Measurements from ENCODE around the gene ZC3H18.
A peak's percentile ranks its signal among the peaks of the same experiment; 100 is the strongest.

ZC3H18 gene

DNA sequence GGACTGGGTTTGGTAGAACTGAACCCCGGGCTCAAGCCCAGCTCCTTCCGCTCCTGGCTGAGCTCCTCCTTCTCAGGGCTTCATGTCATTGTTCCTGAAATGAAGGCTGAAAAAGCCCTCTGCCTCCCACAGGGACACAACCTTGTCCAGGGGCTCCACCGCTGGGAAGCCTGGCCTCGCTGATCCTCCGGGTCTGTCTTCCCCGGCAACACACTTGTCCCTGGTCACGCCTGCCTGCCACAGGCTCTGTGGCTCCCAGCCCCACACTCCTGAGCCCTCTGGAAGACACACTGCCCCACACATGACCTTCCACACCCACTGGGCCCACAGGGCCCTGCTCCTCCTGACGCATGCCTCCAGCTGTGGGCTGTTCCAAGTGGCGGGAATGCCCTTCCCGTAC is 18.0 kb upstream of the ZC3H18 start:
- no peak for DNase-seq

DNA sequence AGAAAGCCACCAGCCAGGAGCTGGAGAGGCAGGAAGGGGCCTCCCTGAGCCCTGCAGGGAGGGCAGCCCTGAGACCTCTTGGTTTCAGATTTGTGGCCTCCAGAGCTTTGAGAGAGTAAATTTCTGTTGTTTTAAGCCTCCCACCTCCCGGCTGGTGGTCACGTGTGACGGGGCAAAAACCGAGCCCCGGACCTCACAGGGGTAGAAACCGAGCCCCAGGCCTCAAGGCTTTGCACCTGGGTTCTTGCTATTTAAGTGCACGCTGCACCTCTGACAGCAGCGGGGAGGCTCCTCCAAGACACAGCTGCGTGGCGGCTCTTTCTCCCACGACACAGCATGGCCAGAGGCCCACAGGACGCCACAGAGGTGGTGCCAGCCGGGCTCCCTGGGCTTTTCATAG is 17.4 kb upstream of the ZC3H18 start:
- peak; percentile 20 for DNase-seq

DNA sequence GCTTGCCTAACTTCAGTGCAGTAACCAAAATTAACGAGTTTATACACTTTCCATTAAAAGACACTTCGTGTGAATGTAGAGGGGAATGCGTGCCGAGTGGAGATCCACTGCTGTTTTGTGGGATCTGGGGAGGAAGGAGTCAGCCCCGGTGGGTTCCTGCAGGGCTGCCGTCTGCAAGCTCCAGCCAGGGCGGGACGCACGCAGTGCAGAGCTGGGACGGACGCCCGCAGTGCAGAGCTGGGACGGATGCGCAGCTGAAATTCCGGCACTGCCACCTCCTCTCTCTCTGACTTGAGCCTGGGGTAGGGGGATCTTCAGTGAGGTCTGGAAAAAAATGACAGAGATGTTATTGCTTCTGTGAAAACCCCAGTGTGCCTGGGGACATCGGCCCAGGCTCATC is 16.5 kb upstream of the ZC3H18 start:
- DNase-seq, result peak; percentile 24

DNA sequence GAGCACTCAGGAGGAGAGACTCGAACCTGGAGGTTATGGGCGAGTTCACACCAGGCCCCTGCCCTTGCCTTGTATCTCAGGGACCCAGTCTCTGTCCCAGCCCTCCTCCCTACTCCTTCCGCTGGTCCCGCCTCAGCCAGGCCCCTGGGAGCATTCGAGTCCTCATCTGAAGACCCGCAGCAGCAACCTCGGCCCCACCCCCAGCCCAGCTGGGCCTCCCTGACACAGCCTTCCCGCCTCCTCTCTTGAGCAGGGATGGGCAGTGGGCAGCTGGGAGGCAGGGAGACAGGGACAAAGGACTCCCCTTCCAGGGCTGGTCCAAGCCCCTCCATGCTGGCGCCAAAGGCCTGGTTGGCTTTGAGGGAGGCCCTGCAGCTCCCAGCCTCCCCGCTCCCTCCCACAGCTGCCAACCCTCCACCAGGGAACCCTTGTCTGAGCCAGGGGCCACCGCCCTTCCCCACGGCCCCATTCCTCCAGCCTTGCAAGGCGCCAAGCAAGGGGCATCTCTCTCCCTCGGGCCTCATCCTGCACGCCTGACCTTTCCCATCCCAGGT is 15.4 kb upstream of the ZC3H18 start:
- no peak for DNase-seq

DNA sequence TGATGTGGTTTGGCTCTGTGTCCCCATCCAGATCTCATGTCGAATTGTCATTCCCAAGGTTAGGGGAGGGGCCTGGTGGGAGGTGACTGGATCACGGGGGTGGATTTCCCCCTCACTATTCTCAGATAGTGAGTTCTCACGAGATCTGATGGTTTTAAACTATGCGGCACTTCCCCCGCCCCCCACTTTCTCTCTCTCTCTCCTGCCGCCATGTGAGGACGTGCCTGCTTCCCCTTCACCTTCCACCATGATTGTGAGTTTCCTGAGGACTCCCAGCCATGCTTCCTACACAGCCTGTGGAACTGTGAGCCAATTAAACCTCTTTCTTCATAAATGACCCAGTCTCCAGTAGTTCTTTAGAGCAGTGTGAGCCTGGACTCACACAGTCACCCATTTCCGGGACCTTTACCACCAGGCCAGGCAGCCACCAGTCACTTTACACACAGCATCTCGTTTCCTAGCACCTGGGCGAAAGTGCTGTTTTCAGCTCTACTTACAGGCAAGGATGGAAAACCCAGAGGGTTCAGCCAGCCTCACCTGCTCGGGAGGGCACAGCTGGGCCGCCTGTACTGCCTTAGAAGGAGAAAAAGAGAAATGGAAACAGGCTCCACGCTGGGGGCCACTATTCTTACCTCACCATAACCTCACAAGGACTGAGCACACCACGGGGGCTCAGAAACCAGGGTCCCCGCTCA is 13.8 kb upstream of the ZC3H18 start:
- no peak for DNase-seq

DNA sequence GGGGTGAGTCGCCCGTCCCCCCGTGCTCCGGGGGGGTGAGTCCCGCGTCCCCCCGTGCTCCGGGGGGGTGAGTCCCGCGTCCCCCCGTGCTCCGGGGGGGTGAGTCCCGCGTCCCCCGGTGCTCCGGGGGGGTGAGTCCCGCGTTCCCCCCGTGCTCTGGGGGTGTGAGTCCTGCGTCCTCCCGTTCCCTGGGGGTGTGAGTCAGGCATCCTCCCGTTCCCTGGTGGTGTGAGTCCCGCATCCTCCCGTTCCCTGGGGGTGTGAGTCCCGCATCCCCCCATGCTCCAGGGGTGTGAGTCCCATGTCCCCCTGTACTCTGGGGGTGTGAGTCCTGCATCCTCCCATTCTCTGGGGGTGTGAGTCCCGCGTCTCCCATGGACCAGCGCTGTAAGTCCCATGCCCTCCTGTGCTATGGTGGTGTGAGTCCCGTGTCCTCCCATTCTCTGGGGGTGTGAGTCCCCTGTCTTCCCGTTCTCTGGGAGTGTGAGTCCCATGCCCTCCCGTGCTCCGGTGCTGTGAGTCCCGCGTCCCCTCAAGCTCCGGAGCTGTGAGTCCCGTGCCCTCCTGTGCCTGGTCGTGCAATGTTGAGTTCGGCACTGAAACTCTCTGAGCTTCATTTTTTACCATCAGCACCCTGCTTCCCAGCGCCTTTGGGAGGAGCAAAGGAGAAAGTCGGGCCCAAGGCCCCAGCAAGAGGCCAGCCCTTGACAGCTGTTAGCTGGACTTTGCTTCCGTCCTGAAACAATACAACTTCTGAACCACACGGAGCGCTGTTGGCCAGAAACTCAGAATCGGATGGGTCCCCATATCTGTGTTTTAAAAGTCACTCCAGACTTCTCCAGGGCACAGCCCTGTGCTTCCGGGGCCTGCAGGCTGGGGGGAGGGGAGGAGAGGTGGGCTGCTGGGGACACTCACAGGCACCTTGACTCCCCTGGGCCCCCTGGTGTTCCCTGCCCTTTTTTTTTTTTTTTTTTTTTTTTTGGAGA is 11.5 kb upstream of the ZC3H18 start:
- peak; percentile 80 for DNase-seq

DNA sequence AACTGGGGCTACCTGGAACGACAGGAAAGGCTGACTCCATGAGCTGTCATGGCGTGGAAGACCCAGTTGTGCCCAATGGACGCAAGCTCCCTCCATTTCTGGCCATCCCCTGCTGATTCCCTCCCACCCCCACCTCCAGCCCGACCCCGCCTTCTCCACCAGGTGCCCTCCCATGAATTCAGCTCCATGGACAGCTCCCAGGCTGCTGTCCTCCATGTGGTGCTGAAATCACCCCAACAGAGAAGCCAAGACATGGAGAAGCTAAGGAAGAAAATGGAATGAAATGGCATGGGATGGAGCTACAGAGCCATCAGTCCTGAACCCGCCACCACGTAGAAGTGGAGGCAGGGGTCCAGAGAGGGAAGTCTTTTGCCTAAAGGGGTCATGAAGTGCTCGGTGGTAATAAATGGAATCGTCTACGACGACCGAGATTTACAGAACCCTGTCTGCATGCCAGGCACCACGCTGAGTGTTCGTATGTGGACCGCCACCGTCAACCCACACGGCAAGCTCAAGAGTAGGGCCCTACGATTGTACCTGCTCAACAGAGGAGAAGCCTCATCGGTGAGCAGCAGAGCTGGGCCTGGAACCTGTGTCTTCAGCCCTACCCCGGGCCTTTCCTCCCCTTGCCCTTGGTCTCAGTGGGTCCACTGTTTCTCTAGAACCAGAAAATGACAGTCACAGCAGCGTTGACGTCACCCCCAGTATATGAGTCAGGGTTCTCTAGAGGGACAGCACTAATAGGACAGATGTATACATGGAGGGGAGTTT is 9.3 kb upstream of the ZC3H18 start:
- no peak for DNase-seq

DNA sequence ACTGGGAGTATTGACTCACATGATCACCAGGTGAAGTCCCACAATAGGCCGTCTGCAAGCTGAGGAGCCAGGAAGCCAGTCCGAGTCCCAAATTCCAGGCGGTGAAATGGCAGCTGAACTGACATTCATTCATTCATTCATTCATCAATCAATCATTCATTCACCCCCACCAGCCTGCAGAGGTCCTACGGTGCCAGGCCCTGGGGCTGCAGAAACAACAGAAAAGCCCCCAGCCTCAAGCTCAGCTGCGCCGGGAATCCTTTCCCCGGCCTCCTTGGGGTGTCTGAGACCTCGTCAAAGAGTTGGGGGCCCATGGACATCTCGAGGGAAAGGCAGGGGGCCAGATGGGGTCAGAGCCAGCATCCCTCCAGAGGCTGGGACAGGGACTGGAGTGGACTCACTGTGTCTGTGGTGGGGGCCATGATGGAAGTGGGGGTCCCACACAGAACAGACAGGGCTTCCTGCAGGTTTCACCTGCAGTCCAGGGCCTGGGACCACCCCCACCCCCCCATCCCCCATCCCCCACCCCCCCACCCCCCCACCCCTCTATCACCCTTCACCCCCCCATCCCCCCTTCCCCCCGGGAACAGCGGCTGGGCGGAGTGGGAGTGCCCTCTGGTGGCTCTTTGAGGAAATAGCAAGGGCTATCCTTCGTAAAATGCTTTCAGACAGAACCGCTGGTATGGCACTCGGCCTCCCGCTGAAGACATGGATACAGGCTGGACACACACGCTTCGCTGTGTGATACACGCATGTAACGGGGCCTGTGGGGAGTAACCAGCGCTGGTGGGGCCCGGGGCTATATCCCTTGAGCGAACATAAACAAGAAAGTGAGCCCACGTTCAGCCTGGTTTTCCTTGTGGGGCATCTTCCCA is 8.5 kb upstream of the ZC3H18 start:
- DNase-seq, result peak; percentile 68

DNA sequence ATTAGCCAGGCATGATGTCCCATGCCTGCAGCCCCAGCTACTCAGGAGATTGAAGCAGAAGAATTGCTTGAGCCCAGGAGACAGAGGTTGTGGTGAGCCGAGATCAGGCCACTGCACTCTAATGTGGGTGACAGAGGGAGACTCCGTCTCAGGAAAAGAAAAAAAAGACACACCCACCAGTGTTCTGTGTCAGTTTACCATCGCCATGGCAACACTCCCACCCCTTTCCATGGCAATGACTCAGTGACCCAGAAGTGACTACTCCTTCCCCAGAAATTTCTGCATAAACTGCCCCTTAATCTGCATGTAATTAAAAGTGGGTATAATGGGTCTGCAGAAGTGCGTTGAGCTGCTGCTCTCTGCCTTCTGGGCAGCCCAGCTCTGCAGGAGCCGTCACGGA is 4.0 kb upstream of the ZC3H18 start:
- no peak for DNase-seq

DNA sequence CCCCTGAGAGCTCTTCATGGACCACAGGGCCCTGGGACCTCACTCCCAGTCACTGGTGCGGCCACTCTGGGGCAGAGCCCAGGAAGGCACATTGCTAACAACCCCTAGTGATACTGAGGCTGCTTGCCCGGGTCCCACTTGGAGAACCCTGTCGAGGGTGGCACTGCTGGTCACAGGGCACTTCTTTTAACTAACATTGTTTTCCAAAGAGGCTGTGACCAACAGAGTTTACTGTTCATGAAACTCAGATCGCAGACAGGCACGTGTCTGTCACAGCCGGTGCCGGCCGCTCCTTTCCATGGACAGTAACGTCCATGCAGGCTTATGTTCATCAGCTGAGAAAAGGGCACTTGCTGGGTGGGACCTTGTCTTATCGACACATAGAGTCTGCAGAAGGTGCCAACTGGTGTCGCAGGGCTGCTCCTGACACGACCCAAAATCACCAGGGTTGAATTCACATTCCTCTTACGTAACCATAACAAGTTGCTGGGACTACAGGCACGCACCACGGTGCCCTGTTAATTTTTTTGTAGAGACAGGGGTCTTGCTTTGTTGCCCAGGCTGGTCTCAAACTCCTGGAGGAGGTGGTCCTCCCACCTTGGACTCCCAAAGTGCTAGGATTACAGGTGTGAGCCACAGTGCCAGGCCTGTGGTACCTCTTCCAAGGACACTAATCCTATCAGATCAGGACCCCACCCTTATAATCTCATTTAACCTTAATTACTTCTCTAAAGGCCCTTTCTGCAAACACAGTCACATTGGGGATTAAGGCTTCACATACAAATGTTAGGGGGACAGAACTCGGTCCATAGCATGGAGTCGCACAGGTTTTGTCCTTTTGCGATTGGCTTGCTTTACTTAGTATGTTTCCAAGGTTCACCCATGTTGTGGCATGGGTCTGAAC is 1.2 kb upstream of the ZC3H18 start:
- DNase-seq, result no peak

DNA sequence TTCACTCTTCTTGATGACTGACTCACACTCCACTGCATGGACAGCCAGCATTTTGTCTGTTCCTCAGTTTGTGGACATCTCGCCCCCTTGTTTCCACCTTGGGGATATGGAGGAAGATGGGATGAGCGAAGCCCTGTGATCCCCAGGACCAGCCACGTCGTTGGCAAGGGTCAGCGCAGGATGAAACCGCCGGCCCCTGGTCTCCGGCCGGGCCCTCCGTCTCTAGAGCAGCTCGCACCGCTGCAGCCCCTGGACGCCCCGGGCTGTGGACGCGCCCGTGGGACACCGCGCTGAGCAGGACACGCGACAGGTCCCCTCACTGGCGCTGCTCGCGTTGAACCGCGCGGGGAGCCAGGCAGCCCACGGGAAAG is 604 bp upstream of the ZC3H18 start:
- DNase-seq, result no peak

DNA sequence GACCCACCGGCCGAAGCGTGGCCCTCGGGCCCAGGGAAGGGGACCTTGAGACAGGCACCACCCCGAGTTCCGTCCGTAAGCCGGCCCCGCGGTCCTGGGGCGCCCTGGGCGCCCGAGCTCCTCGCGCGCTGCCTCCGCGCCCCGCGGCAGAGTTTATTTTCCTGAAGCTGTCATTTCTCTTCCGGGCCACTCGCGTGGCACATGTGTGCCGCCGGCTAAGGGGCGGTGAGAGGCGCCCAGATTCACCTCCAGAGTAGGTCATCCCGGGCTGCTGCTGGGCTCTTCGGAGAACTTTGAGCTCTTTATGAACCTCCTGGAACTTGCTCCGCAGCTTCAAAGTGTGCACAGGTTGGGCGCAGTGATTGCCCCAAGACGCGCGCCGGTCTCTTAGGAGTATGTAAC is 489 bp downstream of the ZC3H18 start:
- DNase-seq, result no peak

DNA sequence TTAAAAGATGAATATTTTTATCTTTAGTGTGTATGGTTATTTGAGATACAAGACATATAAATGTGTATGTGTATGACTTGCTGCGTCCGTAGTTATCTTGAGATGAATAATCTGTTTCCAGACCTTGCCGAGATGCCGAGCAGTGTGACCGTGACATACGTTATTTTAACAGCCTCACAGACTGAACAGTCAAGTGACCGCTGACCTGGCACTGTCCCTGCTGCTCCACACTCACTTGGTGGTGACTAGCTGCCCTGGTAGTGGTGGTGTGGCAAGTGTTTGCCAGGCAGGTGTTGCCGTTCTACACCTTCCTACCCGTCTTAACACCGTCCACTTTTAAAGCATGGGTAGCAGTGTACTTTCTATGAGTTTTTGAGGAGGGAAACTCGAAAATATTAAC is 5.0 kb downstream of the ZC3H18 start:
- no peak for DNase-seq

DNA sequence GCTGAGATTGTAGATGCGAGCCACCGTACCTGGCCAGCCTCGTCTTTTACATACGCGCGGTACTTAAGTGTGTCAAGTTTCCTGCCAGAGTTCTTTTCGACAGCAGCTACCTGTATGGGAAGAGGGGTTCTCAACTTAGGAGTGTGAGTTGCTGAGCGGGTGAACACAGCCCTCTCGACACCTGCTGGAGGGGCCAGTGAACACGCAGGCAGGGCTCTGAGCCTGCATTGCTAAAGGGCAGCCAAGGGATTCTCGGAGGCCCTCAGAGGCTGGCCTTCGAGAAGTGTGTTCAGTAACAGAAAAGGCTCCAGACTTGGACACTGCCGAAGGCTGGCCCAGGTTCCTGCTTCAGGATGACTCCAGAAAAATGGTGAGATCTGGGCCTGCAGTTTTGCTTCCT is 6.1 kb downstream of the ZC3H18 start:
- DNase-seq, result no peak

DNA sequence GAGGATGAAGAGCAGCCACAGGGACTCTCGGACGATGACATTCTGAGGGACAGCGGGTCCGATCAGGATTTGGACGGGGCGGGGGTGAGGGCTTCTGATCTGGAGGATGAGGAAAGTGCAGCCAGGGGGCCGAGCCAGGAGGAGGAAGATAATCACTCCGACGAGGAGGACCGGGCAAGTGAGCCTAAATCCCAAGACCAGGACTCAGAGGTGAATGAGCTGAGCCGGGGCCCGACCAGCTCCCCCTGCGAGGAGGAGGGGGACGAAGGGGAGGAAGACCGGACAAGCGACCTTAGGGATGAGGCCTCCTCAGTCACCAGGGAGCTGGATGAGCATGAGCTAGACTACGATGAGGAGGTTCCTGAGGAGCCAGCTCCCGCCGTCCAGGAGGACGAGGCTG is 7.0 kb downstream of the ZC3H18 start:
- no peak for DNase-seq

DNA sequence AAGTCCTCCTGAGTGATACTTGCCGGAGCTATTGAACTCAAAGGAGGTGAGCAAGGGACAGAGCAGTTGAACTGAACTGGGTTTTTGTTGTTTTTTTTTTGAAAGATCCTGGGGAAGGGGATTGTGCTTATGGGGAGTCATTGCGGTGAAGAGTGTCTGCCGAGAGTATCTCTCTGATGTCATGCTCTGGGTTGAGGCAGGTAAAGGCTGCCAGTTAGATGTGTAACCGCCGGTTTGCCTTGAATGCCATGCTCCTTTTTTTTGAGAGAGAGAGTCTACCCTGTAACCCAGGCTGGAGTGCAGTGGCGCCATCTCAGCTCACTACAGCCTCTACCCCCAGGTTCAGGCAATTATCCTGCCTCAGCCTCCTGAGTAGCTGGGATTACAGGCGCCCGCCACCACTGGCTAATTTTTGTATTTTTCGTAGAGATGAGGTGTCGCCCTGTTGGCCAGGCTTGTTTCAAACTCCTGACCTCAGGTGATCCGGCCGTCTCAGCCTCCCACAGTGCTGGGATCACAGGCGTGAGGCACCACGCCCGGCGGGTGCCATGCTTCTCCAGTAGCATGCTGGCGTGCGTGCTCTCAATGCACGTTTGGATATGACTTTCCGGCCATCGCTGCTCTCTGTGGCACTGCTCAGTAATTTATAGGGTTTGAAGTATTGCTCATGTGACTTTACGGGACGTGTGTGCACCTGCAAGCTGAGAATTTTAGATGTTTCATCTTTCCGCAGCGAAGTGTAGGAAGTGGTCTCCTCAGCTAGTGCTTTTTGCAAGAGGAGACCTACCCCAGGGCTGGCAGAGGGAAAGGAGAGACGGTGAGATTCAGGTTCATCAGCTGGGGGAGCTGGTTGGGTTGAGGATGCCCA is 8.5 kb downstream of the ZC3H18 start:
- no peak for DNase-seq

DNA sequence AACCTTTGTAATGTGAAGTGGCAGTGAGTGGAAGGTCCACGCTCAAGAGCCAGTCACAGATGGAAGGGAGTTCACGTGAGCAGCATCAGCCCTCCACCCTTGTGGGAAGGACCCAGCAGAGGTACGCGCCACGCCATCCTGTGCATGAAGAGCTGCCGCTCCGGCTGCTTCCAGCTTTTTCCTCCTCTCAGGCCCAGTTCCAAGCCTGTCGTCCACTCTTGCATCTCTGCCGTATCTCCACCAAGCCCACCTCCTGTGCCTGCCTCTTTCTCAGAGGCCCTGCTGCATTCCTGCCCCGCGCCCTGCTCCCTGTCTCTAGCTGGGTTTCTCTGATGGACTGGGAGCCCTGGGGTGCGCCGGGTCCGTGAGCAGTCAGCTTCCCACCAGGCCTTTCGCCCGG is 10.2 kb downstream of the ZC3H18 start:
- DNase-seq, result no peak

DNA sequence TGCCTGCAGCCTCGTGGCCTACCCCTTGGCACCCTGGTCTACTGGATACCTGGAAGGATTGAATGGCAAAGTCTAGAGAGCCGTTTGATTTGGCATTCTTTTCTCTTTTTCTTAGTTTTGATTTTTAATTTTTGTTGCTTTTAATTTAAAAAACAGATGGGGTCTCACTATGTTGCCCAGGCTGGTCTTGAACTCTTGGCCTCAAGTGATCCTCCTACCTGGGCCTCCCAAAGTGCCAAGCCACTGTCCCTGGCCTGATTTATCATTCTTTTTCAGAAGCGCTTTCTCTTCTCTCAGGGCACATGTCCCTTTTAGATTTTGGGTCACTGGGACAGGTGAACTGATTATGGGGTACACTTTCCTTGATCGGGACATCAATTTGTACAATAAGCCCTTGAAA is 10.8 kb downstream of the ZC3H18 start:
- DNase-seq, result no peak

DNA sequence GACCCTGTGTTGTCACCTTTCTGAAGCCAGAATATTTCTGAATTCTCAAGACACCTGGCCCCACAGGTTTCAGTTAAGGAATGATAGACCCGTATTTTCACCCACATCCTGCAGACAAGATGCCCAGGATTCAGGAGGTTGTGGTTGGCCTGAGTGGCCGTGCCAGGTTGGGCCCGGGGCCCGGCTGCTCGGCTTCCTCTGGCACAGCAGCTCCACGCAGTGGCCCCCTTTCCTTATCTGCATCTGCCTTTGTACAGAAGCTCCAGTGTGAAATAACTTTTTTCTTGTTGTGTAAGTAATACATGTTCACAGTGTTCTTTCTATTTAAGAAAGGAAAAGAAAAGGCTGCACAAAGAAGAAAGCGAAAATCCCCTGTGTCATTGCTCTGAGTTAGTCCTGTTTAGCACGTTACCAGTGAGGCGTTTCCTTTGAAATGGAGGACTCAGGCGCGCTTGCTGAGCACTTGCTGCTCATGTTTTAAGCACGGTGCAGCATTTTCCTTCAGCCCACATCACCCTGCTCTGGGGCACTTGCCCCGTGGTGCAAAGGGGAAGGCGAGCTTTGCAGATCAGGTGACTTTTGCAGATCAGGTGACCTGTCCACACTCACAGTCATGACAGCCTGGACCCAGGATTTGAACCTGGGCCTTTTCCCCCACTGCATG is 12.8 kb downstream of the ZC3H18 start:
- DNase-seq, result no peak

DNA sequence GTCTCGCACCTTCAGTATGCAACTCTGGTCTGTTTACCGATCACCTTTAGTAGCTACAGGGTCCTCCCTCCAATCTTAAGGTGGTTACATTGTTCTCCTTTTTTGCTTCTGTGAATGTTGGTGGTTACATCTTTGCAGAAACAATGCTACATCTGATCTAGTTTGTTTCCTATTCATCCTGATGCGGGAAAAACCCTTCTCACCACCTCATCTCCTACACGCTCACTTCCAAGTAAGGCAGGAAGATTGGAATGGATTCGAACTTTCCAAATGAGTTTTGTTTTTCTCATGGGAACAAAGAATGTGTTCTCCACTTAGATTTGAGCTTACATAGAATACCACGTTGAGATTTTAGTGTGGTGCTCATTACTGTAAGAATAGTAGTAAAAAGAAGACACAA is 14.5 kb downstream of the ZC3H18 start:
- DNase-seq, result no peak
